ENCODE data around the gene TMEM229A. TPM values are rescaled to one million over a fixed set of nuclear protein-coding genes. Genes with fewer than 3 reads are reported as not detected.

TMEM229A gene
- total and polyA plus RNA-seq, 2 of the 8 experiments (the other 6 are each of a cell fraction or from before 2014, with no cell fraction given): 0.33 to 0.54 TPM

DNA sequence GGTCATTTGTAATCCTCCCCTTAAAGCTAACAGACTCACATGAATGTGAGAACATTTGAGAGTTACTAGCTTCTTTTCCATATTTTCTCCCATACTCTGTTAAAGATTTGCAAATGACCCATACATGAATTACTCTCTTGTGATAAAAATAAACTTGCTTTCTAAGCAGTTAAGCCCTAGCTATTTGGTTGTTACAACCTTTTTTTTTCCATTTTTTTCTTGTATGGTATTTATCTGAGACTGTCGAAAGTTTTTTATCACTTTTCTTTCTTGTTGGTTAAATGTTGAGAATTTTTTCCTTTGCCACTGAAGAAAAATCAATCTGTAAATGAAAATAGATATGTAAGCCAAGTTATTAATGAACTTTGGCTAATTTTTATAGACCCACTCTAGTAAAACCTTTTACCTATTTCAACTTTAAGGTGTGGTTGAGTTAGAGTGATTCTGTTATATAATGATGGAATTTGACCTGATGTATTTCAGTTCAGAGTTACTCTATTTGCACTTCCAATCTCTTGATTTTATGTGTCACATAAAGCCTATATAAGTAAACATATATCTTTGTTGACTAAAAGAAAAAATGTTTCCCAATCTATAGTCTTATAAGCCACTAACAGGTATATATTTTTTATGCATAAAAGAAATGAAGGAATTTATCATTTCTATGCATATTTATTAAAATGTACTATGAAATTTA is 19.0 kb upstream of the TMEM229A start:
- Histone ChIP-seq H4K5ac (ENCODE audit: insufficient read length, low read depth, low read length) (no peak overlapping the region), H4K91ac (replicated peaks; ENCODE audit: insufficient read length, low read length) (no peak overlapping the region), H3K4ac (replicated peaks; ENCODE audit: insufficient read length, low read depth, low read length) (no peak overlapping the region), H3K9me3 (ENCODE audit: insufficient read depth in 2 of 2, low read depth in 1 of 2, low read length in 1 of 2) (no peaks in the 10 kb centered on the region), H3K79me2 (ENCODE audit: control insufficient read depth in 1 of 2, insufficient read depth in 2 of 2, low read length in 2 of 2) (no peaks in the 10 kb centered on the region), H3K79me1 (ENCODE audit: low read depth, low read length) (no peaks in the 10 kb centered on the region), H3K36me3 (ENCODE audit: control insufficient read depth in 2 of 4, insufficient read depth in 4 of 4, low read length in 3 of 4) (no peaks in the 10 kb centered on the region), H3K4me2 (ENCODE audit: insufficient read depth in 1 of 2, low read depth in 2 of 2, low read length in 2 of 2) (no peak overlapping the region), H2BK12ac (ENCODE audit: low read depth, low read length) (no peak overlapping the region), H3K56ac (replicated peaks; ENCODE audit: insufficient read length, low read depth, low read length) (no peak overlapping the region), H2BK5ac (ENCODE audit: low read depth, low read length) (no peak overlapping the region), H2BK15ac (ENCODE audit: low read length) (no peak overlapping the region), H2BK20ac (ENCODE audit: low read length) (no peak overlapping the region), H2BK120ac (replicated peaks; ENCODE audit: low read depth, low read length) (no peak overlapping the region), H2AFZ (ENCODE audit: low read length) (no peak overlapping the region), H4K20me1 (replicated peaks in 1 of 2; ENCODE audit: control insufficient read depth in 1 of 2, insufficient read depth in 2 of 2, low read length in 2 of 2) (no peaks in the 10 kb centered on the region), H3K27ac (ENCODE audit: low read depth, low read length) (no peak overlapping the region), H3K23ac (ENCODE audit: insufficient read length) (no peak overlapping the region), H3K23me2 (ENCODE audit: low read depth, low read length) (no peaks in the 10 kb centered on the region), H3K14ac (ENCODE audit: insufficient read length) (no peak overlapping the region), H3K18ac (ENCODE audit: extremely low read depth, low read length) (no peak overlapping the region), H3K4me3 (ENCODE audit: extremely low read depth in 1 of 4, insufficient read depth in 2 of 4, low read depth in 3 of 4, low read length in 4 of 4) (no peak overlapping the region), H2AK5ac (ENCODE audit: low read depth, low read length) (no peak overlapping the region), H3K4me1 (replicated peaks in 1 of 4; ENCODE audit: control insufficient read depth in 3 of 4, insufficient read depth in 4 of 4, low read length in 3 of 4) (no peaks in the 10 kb centered on the region), H4K8ac (ENCODE audit: extremely low read depth, insufficient read depth, low read length) (no peak overlapping the region), H3K9ac (replicated peaks in 1 of 4; ENCODE audit: extremely low read depth in 1 of 4, low read depth in 3 of 4, low read length in 3 of 4) (no peak overlapping the region), H3K27me3 (replicated peaks in 1 of 4; ENCODE audit: control insufficient read depth in 3 of 4, extremely low read depth in 1 of 4, insufficient read depth in 3 of 4, low read length in 3 of 4) (no peaks in the 10 kb centered on the region)
- POLR2A ChIA-PET (ENCODE audit: partially characterized antibody): no interaction called here
- CTCF ChIA-PET (ENCODE audit: partially characterized antibody): interaction anchor here (0.7 kb wide), 1 partner anchor 167 kb away, joined by 3 read pairs; no protein-coding TSS in a partner anchor
- TF ChIP-seq NRF1 (IDR thresholded peaks at IDR 0.05; ENCODE audit: low read depth, low read length) (no peak), GTF2F1 (IDR thresholded peaks at IDR 0.05; ENCODE audit: borderline replicate concordance, low read depth, low read length) (no peak), GABPA (IDR thresholded peaks at IDR 0.05; ENCODE audit: borderline replicate concordance, insufficient read depth, low read length) (no peak), YY1 (IDR thresholded peaks at IDR 0.05; ENCODE audit: low read depth, low read length) (no peak), EZH2 (IDR thresholded peaks at IDR 0.05; ENCODE audit: low read depth, low read length, severe bottlenecking) (no peak), EP300 (IDR thresholded peaks at IDR 0.05; ENCODE audit: borderline replicate concordance in 1 of 2, low read depth in 2 of 2, low read length in 2 of 2) (no peak), TCF12 (IDR thresholded peaks at IDR 0.05; ENCODE audit: low read depth, low read length) (no peak), SUZ12 (IDR thresholded peaks at IDR 0.05; ENCODE audit: low read length) (no peak), BRCA1 (IDR thresholded peaks at IDR 0.05; ENCODE audit: low read depth, low read length) (no peak)
- DNase-seq (ENCODE audit: low read depth in 1 of 2, low spot score in 2 of 2): no peak
- 85% methylated on average over 1 of the region's 1 CpG; no CpG with 5 or more reads in 1 of the 2 experiments for WGBS, 2 experiments (ENCODE audit: extremely low coverage in 1 of 2, insufficient coverage in 1 of 2, insufficient read length in 1 of 2, insufficient replicate concordance in 2 of 2, low coverage in 1 of 2, low lambda C conversion rate in 2 of 2, missing lambda C conversion rate in 1 of 2)
- no peak for FAIRE-seq
